ENCODE data around the gene ZNF385B. TPM values are rescaled to one million over a fixed set of nuclear protein-coding genes. Genes with fewer than 3 reads are reported as not detected.

The ZNF385B gene
- total and polyA plus RNA-seq, 9 of the 15 experiments (the other 6 are each of a cell fraction or from before 2014, with no cell fraction given), result 0.50 TPM; not detected in 8

DNA sequence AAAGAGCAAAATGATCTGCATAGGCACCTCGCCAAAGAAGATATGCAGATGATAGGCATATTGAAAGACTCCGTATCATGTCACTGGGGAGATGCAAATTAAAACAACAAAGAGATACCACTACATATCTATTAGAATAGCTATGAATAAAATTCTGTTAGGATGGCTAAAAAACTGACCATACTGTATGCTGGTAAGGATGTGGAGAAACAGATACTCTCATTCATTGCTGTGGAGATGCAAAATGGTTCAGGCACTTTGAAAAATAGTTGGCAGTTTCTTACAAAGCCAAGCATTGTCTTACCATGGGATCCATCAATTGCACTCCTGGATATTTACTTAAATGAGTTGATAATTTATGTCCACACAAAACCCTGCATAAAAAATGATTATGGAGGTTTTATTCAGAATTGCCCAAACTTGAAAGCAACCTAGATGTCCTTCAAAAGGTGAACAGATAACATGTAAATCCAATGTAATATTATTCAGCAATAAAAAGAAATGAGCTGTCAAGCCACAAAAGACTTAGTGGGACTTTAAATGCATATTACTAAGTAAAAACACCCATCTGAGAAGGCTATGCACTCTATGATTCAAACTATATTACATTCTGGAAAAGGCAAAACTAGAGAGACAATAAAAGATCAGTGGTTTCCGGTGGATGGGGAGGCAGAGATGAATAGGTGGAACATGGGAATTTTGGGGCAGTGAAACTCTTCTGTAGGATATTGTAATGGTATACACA is 31.2 kb downstream of the ZNF385B start:
- POLR2A ChIA-PET, result interaction anchor here (0.6 kb wide), 1 partner anchor 194 kb away, joined by 3 read pairs; no protein-coding TSS in a partner anchor

More for the DNA sequence above, 31.2 kb downstream of the ZNF385B start:
- in situ Hi-C loops (cut with MboI), result no loop called here
- Histone ChIP-seq H2AFZ (ENCODE audit: low read depth, low read length) (no peak overlapping the region), H4K20me1 (replicated peaks; ENCODE audit: control insufficient read depth, insufficient read depth, low read length) (no peaks in the 10 kb centered on the region), H3K4me1 (replicated peaks in 1 of 2; ENCODE audit: control insufficient read depth in 2 of 2, insufficient read depth in 2 of 2, low read length in 2 of 2) (no peaks in the 10 kb centered on the region), H3K4me3 (no peak overlapping the region), H3K9me1 (ENCODE audit: control insufficient read depth, insufficient read depth, low read length) (no peaks in the 10 kb centered on the region), H3K79me2 (ENCODE audit: control insufficient read depth, insufficient read depth, low read length) (no peaks in the 10 kb centered on the region), H3K27ac (ENCODE audit: extremely low read depth, low read depth, low read length) (no peak overlapping the region), H3K36me3 (ENCODE audit: control insufficient read depth, insufficient read depth, low read length) (no peaks in the 10 kb centered on the region), H3K9ac (ENCODE audit: insufficient read depth in 1 of 2, low read depth in 2 of 2, low read length in 2 of 2) (no peak overlapping the region), H3K4me2 (ENCODE audit: insufficient read depth, low read length) (no peak overlapping the region), H3K27me3 (ENCODE audit: control insufficient read depth in 2 of 2, insufficient read depth in 2 of 2, low read length in 2 of 2) (no peaks in the 10 kb centered on the region), H3K9me3 (replicated peaks; ENCODE audit: control insufficient read depth, insufficient read depth, low read depth, low read length) (no peaks in the 10 kb centered on the region)
- intact Hi-C loops (cut with micrococcal nuclease), result no loop called here
- no peak for TF ChIP-seq FOXK2 (conservative IDR thresholded peaks at IDR 0.05 in 1 of 2, IDR thresholded peaks at IDR 0.05 in 1 of 2; ENCODE audit: low read depth in 2 of 2)
- TF ChIP-seq MTF1 (CRISPR knock-in tag; IDR thresholded peaks at IDR 0.05; ENCODE audit: borderline replicate concordance), result no peak
- no peak for TF ChIP-seq STAT5A (IDR thresholded peaks at IDR 0.05; ENCODE audit: borderline replicate concordance, low read length)
- TF ChIP-seq, protein P1, sequence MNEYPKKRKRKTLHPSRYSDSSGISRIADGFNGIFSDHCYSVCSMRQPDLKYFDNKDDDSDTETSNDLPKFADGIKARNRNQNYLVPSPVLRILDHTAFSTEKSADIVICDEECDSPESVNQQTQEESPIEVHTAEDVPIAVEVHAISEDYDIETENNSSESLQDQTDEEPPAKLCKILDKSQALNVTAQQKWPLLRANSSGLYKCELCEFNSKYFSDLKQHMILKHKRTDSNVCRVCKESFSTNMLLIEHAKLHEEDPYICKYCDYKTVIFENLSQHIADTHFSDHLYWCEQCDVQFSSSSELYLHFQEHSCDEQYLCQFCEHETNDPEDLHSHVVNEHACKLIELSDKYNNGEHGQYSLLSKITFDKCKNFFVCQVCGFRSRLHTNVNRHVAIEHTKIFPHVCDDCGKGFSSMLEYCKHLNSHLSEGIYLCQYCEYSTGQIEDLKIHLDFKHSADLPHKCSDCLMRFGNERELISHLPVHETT (CRISPR knock-in tag; conservative IDR thresholded peaks at IDR 0.05 in 1 of 2, IDR thresholded peaks at IDR 0.05 in 1 of 2), result no peak
- TF ChIP-seq ASH1L (IDR thresholded peaks at IDR 0.05; ENCODE audit: borderline replicate concordance, low read depth, partially characterized antibody), result no peak
- WGBS (ENCODE audit: insufficient coverage, low coverage, missing lambda C conversion rate), result 20% methylated on average over 3 of the region's 3 CpGs
- ATAC-seq (no peak), DNase-seq (ENCODE audit: extremely low read depth in 1 of 4, low spot score in 3 of 4) (no peak), FAIRE-seq (no peak)
- CTCF ChIA-PET (ENCODE audit: low intra/inter-chr PET ratio), result no interaction called here
- no TSS peak for BruUV-seq (replicated peaks)
